ENCODE measurements around the gene S100A14. TPM values are rescaled to one million over a fixed set of nuclear protein-coding genes. Genes with fewer than 3 reads are reported as not detected.

S100A14 gene
- total and polyA plus RNA-seq, 9 of the 15 experiments (the other 6 are each of a cell fraction or from before 2014, with no cell fraction given): 0.10 to 0.64 (median 0.24) TPM; not detected in 3

DNA sequence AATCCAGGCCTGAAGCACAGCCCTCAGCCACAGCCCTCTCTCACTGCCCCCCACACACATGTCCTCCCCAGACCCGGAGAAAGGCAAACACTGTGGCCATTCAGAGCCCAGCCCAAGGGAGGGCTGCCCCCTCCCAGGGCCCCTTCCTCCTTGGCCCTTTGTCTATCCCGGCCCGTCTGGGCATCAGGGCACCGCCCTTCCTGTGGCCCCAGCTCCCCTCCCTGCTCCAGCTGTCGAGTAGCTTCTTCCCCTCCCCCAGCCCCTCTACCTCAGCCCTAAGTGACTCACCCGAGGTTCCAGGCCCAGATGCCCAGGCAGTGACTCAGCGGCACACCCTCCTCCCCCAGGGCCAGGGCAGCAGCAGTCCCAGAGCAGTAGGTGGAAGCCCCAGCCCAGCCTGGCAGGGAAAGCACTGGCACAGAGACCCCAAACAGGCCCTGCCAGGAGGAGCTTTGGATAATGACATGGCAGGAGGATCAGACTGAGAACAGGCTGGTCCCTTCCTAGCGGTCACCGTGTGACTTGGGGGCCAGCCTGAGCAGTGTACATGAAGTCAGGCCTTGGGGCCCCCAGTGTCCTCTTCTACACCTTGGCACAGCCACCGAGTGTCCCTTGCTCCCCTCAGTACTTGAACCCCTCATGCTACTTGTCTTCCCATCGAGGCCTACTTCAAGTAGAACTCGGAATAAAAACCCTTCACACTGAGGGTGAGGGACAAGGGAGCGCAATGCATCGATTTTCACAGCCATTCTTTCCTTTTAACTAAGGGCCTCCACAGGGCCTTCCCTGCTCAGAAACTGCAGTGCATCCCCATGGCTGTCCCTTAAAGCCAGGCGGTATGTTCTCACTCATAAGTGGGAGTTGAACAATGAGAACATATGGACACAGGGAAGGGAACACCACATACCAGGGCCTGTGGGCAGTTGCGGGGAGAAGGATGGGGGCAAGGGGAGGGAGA is 49.4 kb downstream of the S100A14 start (continued):
- TF ChIP-seq BRCA1 (IDR thresholded peaks at IDR 0.05) (no peak), BRCA1 (CRISPR knock-in tag; IDR thresholded peaks at IDR 0.05) (no peak), TCF3 (CRISPR knock-in tag; IDR thresholded peaks at IDR 0.05) (peak; percentile 62), ZNF175 (CRISPR knock-in tag; IDR thresholded peaks at IDR 0.05; ENCODE audit: low read depth) (no peak), CHD2 (IDR thresholded peaks at IDR 0.05; ENCODE audit: low read depth, low read length) (peak; percentile 58; the same call in 1 of the 2 replicates), ZNF778 (CRISPR knock-in tag; IDR thresholded peaks at IDR 0.05) (no peak), ZNF134 (CRISPR knock-in tag; conservative IDR thresholded peaks at IDR 0.05) (0 out of 2 replicates have a peak, but pooled peaks have one; percentile 24), HDAC8 (tag; IDR thresholded peaks at IDR 0.05) (peak; percentile 79; the same call in 1 of the 2 replicates), ARHGAP35 (IDR thresholded peaks at IDR 0.05; ENCODE audit: partially characterized antibody) (no peak)
- TF ChIP-seq, protein P1, sequence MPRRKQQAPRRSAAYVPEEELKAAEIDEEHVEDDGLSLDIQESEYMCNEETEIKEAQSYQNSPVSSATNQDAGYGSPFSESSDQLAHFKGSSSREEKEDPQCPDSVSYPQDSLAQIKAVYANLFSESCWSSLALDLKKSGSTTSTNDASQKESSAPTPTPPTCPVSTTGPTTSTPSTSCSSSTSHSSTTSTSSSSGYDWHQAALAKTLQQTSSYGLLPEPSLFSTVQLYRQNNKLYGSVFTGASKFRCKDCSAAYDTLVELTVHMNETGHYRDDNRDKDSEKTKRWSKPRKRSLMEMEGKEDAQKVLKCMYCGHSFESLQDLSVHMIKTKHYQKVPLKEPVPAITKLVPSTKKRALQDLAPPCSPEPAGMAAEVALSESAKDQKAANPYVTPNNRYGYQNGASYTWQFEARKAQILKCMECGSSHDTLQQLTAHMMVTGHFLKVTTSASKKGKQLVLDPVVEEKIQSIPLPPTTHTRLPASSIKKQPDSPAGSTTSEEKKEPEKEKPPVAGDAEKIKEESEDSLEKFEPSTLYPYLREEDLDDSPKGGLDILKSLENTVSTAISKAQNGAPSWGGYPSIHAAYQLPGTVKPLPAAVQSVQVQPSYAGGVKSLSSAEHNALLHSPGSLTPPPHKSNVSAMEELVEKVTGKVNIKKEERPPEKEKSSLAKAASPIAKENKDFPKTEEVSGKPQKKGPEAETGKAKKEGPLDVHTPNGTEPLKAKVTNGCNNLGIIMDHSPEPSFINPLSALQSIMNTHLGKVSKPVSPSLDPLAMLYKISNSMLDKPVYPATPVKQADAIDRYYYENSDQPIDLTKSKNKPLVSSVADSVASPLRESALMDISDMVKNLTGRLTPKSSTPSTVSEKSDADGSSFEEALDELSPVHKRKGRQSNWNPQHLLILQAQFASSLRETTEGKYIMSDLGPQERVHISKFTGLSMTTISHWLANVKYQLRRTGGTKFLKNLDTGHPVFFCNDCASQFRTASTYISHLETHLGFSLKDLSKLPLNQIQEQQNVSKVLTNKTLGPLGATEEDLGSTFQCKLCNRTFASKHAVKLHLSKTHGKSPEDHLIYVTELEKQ (CRISPR knock-in tag; IDR thresholded peaks at IDR 0.05): no peak
- TF ChIP-seq, protein P2, sequence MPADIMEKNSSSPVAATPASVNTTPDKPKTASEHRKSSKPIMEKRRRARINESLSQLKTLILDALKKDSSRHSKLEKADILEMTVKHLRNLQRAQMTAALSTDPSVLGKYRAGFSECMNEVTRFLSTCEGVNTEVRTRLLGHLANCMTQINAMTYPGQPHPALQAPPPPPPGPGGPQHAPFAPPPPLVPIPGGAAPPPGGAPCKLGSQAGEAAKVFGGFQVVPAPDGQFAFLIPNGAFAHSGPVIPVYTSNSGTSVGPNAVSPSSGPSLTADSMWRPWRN (IDR thresholded peaks at IDR 0.05; ENCODE audit: low read depth): no peak

All from K562 (cell line).